Mesothelial cell of epicardium (in vitro differentiated cells): ENCODE measurements around the gene CCDC34. TPM values are rescaled to one million over a fixed set of nuclear protein-coding genes. Genes with fewer than 3 reads are reported as not detected.

Source experiments
- DNase-seq, 2 experiments: peaks; one replicate each; pipeline ENCODE4 v3.0.0; 2021; ENCODE audit warnings: low spot score in 2 of 2; ENCODE audit not compliant: unreplicated experiment in 2 of 2
- H3K27ac Mint-ChIP-seq: 2 replicates; pipeline ENCODE4 v1.8.0; 2021; ENCODE audit warnings: mixed read lengths
- H3K27me3 Mint-ChIP-seq: 2 replicates; pipeline ENCODE4 v1.8.0; 2021; ENCODE audit warnings: low read depth, mixed read lengths
- H3K36me3 Mint-ChIP-seq: 2 replicates; pipeline ENCODE4 v1.8.0; 2021; ENCODE audit warnings: mixed read lengths
- H3K4me1 Mint-ChIP-seq: 2 replicates; pipeline ENCODE4 v1.8.0; 2021; ENCODE audit warnings: mixed read lengths
- H3K4me3 Mint-ChIP-seq: 2 replicates; pipeline ENCODE4 v1.8.0; 2021; ENCODE audit warnings: mild to moderate bottlenecking, moderate library complexity, mixed read lengths
- H3K9me3 Mint-ChIP-seq: 2 replicates; pipeline ENCODE4 v1.8.0; 2021; ENCODE audit warnings: mixed read lengths
- total RNA-seq: library from RNA; stranded (reverse); gene quantifications from 3 replicates; pipeline ENCODE4 v1.2.1, GENCODE V29; 2021
- TF ChIP-seq, protein P1 (sequence below): fragments of 200-600 bp; sonication (generic); IDR thresholded peaks from one replicate; pipeline ENCODE4 v1.5.0; 2021; ENCODE audit warnings: antibody characterized with exemption; ENCODE audit not compliant: unreplicated experiment

CCDC34 gene
- total RNA-seq, 1 donor from 2014 or later, result 13.9 TPM

DNA sequence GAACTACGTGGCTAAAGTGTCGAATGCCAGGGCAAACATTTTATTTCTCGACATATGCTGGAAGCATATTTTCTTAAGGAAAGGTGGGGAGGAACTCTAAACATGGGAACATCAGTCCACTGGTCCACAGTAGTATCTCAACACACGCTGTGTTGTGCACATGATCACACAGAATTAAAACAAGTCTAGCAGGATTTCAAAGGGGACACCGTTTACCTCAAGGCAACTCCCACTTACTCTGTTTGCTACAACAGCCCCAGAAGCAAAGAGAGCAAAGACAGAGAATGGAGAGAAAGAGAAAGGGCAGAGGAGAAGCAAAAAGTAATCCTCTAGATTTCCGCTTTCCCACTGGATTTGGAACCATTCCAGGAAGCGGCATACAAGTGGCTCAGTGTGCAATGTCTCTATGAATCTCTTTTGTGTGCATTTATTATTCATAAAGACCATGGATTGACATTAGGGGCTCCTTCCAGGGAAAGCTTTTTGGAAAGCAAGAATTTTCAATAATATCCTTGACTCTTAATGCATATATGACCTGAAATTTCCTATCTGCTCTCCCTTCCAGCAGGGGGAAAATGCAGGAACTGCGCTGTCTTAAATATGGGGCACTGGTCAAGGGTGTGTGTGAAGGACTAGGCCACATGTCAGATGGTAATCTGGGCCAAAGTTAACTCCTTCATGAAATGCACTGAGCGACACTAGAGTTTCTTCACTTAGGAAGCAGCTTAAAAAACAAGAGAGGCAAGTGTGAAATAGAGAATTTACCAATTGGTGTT is 34.8 kb upstream of the CCDC34 start:
- Mint-ChIP-seq H3K36me3 (no peaks in the 10 kb centered on the region), H3K27me3 (no peaks in the 10 kb centered on the region), H3K9me3 (no peaks in the 10 kb centered on the region), H3K4me3 (no peak overlapping the region), H3K27ac (no peak overlapping the region), H3K4me1 (peaks cover 46% of the 10 kb centered on the region)
- TF ChIP-seq, protein P1, sequence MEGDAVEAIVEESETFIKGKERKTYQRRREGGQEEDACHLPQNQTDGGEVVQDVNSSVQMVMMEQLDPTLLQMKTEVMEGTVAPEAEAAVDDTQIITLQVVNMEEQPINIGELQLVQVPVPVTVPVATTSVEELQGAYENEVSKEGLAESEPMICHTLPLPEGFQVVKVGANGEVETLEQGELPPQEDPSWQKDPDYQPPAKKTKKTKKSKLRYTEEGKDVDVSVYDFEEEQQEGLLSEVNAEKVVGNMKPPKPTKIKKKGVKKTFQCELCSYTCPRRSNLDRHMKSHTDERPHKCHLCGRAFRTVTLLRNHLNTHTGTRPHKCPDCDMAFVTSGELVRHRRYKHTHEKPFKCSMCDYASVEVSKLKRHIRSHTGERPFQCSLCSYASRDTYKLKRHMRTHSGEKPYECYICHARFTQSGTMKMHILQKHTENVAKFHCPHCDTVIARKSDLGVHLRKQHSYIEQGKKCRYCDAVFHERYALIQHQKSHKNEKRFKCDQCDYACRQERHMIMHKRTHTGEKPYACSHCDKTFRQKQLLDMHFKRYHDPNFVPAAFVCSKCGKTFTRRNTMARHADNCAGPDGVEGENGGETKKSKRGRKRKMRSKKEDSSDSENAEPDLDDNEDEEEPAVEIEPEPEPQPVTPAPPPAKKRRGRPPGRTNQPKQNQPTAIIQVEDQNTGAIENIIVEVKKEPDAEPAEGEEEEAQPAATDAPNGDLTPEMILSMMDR, result no peak
- DNase-seq, result no peak

DNA sequence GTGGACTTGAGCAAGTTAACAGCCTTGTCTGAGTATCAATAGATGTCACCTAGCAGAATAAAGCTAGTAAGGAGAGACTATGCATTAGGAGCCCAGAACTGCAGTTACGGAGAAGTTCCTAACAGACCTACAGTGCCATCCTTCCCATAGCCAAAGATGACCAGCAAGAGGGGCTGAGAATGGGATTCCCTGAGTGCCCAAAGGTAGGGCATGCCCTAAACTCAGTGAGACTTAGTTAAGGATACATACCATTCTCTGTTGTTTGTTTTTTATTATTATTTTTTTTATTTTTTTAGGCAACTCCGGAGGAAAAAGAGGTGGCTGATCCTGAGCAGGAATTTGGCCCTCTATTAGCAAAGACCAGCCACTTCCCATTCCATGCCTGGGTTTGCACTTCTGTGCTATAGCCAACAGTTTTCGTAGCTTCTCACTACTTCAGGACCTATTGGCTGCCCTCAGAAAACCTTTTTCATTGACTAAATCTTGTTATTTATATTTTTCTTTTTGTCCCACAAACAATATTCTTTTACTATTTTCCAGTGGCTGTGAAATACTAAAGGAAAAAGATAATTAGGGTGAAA is 33.3 kb upstream of the CCDC34 start:
- TF ChIP-seq, protein P1, result no peak
- H3K4me3 Mint-ChIP-seq, result no peak overlapping the region
- no peak overlapping the region for H3K27ac Mint-ChIP-seq
- peaks cover 58% of the 10 kb centered on the region for H3K4me1 Mint-ChIP-seq
- H3K27me3 Mint-ChIP-seq, result no peaks in the 10 kb centered on the region
- no peaks in the 10 kb centered on the region for H3K36me3 Mint-ChIP-seq
- DNase-seq, result no peak
- no peaks in the 10 kb centered on the region for H3K9me3 Mint-ChIP-seq

DNA sequence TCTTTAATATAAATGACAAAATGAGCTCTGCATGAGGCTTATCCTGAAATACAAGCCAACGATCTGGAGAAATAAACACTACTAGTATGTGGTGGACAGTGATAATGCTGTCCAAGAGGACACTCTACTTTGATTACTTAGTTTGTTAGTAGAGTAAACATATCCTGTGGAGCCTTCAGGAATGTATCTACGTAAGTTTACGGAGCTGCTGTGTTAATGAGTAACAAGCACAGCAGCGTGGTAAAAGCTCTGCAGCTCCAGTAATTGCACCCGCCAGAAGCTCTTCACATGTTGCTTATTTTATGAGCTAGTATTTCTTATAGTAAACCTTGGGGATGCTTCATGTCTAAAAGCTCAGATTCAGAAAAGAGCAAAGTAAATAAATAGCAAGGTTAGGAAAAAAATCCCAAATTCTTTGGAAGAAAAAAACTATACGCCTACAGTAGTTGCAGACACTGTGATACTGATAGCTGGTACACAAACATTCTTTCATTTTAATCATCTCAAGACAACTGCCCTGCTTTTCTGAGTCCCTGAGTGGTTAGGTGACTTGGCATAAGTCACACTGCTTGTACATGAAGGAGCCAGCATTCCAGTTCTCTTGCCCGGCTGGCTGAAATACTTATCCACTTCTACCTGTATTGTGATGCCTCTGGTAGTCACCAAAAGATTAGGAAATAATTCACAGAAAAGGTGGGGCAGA is 32.7 kb upstream of the CCDC34 start:
- H3K4me3 Mint-ChIP-seq, result no peak overlapping the region
- no peaks in the 10 kb centered on the region for H3K36me3 Mint-ChIP-seq
- DNase-seq, result no peak

DNA sequence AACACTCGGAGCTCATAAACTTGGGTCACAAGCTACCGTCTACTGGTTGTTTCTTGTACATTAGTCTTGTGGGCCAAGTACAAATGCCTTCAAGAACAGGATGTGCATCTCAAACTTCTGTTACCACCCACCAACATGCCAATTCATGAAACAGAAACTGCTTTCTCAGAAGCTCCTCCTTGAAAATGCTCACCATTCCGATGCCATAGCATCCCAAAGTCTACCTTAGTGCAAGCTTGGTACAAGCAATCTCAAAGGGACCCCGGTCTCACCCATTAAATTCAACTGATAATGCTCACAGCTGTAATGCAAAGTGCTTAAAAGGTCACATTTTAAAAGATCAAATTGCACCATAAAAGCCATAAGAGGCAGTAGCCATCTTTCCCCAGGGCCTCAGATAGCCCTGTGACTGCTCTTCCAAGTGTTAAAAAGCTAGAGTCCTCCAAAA is 31.8 kb upstream of the CCDC34 start:
- Mint-ChIP-seq H3K36me3 (no peaks in the 10 kb centered on the region), H3K9me3 (no peaks in the 10 kb centered on the region), H3K27me3 (no peaks in the 10 kb centered on the region), H3K27ac (no peak overlapping the region), H3K4me1 (peaks cover 66% of the 10 kb centered on the region), H3K4me3 (no peak overlapping the region)
- DNase-seq, result no peak
- TF ChIP-seq, protein P1, result no peak

More for the DNA sequence above, 32.7 kb upstream of the CCDC34 start:
- no peaks in the 10 kb centered on the region for H3K9me3 Mint-ChIP-seq
- TF ChIP-seq, protein P1, result no peak
- H3K27me3 Mint-ChIP-seq, result no peaks in the 10 kb centered on the region
- H3K27ac Mint-ChIP-seq, result peak overlapping the region; percentile 47
- peaks cover 63% of the 10 kb centered on the region for H3K4me1 Mint-ChIP-seq

DNA sequence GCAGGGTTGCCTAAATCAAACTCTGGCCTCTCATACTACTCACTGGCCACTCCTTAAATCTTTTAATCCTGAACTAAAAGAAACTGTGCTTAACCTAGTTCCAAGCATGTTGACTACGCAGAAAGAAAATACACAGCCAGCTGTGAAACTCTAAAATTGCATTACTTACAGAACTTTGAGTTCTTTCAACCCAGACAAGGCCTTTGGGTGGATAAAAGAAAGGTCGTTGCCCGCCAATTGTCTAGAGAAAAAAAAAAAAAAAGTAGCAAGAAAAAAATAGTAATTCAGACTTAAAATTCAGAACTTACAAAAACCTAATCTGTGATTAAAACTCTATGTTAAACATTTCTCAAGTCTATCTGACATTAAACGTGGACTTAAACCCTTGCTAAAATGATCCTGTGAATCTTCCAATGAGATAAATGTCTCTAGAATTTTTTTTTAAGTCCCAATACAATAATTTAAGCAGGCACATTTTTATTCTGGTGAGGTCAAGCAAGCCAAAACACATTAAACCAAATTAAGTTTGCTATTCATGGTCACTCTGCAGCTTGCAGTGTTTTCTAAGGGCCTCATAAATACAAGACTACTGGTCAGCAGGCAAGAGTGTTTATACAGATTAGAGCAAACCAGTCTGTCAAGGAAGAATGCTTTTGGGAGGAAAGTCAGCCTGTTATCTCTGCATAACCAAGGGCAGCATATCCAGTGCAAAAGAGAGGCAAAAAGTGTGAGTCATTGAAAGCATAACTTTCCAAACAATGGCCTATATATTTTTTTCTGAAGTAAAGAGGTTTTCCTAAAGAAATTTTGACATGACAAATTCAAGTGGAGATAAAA is 29.5 kb upstream of the CCDC34 start:
- H3K9me3 Mint-ChIP-seq, result no peaks in the 10 kb centered on the region
- no peaks in the 10 kb centered on the region for H3K36me3 Mint-ChIP-seq
- peak overlapping the region; percentile 74 for H3K27ac Mint-ChIP-seq
- H3K4me3 Mint-ChIP-seq, result no peak overlapping the region
- H3K4me1 Mint-ChIP-seq, result peaks cover 67% of the 10 kb centered on the region
- TF ChIP-seq, protein P1, result no peak
- no peak for DNase-seq
- no peaks in the 10 kb centered on the region for H3K27me3 Mint-ChIP-seq
